IMR-90 (cell line): Measurements from ENCODE around the gene FEZ2. TPM values are rescaled to one million over a fixed set of nuclear protein-coding genes. Genes with fewer than 3 reads are reported as not detected.

Experiments used
- ATAC-seq: fragments of 200-7000 bp; cut with Tn5 transposase; 2 replicates; pipeline ENCODE4 v1.9.1; 2020; ENCODE audit warnings: low read depth, mild to moderate bottlenecking, moderate library complexity
- BruUV-seq: library from RNA; stranded (reverse); fragments of 400-500 nt; replicated peaks from 2 replicates; lab custom pipeline; 2021; lab: Mats Ljungman, UMichigan
- CTCF ChIA-PET: fragments of 300-600 bp; formaldehyde crosslinking; extraction: SDS; loops from one replicate; lab custom pipeline; 2021; ENCODE audit warnings: antibody characterized with exemption; lab: Yijun Ruan, JAX
- POLR2A ChIA-PET: fragments of 300-600 bp; sonication (Branson Sonifier 250); formaldehyde crosslinking; loops from one replicate; lab custom pipeline; 2022; ENCODE audit warnings: antibody characterized with exemption; ENCODE audit not compliant: unreplicated experiment; lab: Charles Lee
- DNase-seq: peaks from one replicate; pipeline ENCODE4 v3.0.0; 2013
- H2AFZ ChIP-seq: replicated peaks from 2 replicates; pipeline ENCODE3; 2013; ENCODE audit warnings: low read length, mild to moderate bottlenecking; ENCODE audit not compliant: poor library complexity
- H2AK5ac ChIP-seq: 2 replicates; pipeline ENCODE4 v1.6.1; 2013; ENCODE audit warnings: low read depth, low read length, inconsistent platforms
- H2AK9ac ChIP-seq: replicated peaks from 2 replicates; pipeline ENCODE3; 2013; ENCODE audit warnings: mild to moderate bottlenecking, low read depth, low read length, moderate library complexity; ENCODE audit not compliant: poor library complexity
- H2BK120ac ChIP-seq: 2 replicates; pipeline ENCODE4 v1.6.1; 2013; ENCODE audit warnings: low read depth, low read length, inconsistent platforms
- H2BK15ac ChIP-seq: 3 replicates; pipeline ENCODE4 v1.6.1; 2013; ENCODE audit warnings: low read depth, low read length, inconsistent platforms
- H2BK20ac ChIP-seq: 2 replicates; pipeline ENCODE4 v1.6.1; 2013; ENCODE audit warnings: low read depth, mild to moderate bottlenecking, inconsistent platforms, low read length, moderate library complexity
- H2BK5ac ChIP-seq: 2 replicates; pipeline ENCODE4 v1.6.1; 2013; ENCODE audit warnings: mild to moderate bottlenecking, low read depth, low read length, inconsistent platforms; ENCODE audit not compliant: poor library complexity, severe bottlenecking
- H3K14ac ChIP-seq: replicated peaks from 2 replicates; pipeline ENCODE4 v1.6.1; 2013; ENCODE audit warnings: low read depth, low read length, inconsistent platforms
- H3K18ac ChIP-seq: 2 replicates; pipeline ENCODE4 v1.6.1; 2013; ENCODE audit warnings: low read depth, low read length, control low read depth
- H3K23ac ChIP-seq: 2 replicates; pipeline ENCODE4 v1.6.1; 2013; ENCODE audit warnings: low read depth, low read length, inconsistent platforms
- H3K27ac ChIP-seq: 2 replicates; pipeline ENCODE4 v1.5.1; 2013; ENCODE audit warnings: mild to moderate bottlenecking, control low read depth, low read length; ENCODE audit not compliant: insufficient read depth
- H3K27me3 ChIP-seq: 2 replicates; pipeline ENCODE4 v1.6.1; 2013; ENCODE audit warnings: low read length; ENCODE audit not compliant: control insufficient read depth, insufficient read depth
- H3K36me3 ChIP-seq: 2 replicates; pipeline ENCODE4 v1.6.1; 2013; ENCODE audit warnings: low read length, mixed read lengths; ENCODE audit not compliant: control insufficient read depth, insufficient read depth
- H3K4ac ChIP-seq: 2 replicates; pipeline ENCODE4 v1.6.1; 2013; ENCODE audit warnings: low read depth, low read length, inconsistent platforms
- H3K4me1 ChIP-seq: 2 replicates; pipeline ENCODE4 v1.6.1; 2013; ENCODE audit warnings: low read length, mixed read lengths; ENCODE audit not compliant: control insufficient read depth, insufficient read depth
- H3K4me2 ChIP-seq: 2 replicates; pipeline ENCODE4 v1.6.1; 2013; ENCODE audit warnings: low read depth, mild to moderate bottlenecking, control low read depth, low read length, moderate library complexity
- H3K4me3 ChIP-seq: 2 replicates; pipeline ENCODE4 v1.5.1; 2013; ENCODE audit warnings: low read depth, mild to moderate bottlenecking, control low read depth, low read length, moderate library complexity; ENCODE audit not compliant: insufficient read depth
- H3K56ac ChIP-seq: 2 replicates; pipeline ENCODE4 v1.6.1; 2013; ENCODE audit warnings: low read length, inconsistent platforms; ENCODE audit not compliant: insufficient read depth; ENCODE audit errors: extremely low read depth
- H3K79me1 ChIP-seq, 2 experiments: 2 replicates each; pipeline ENCODE4 v1.6.1; 2013; ENCODE audit warnings: low read length in 2 of 2, inconsistent platforms in 1 of 2, low read depth in 1 of 2
- H3K9ac ChIP-seq: 2 replicates; pipeline ENCODE4 v1.6.1; 2013; ENCODE audit warnings: low read depth, low read length, control low read depth
- H3K9me1 ChIP-seq: 2 replicates; pipeline ENCODE4 v1.6.1; 2013; ENCODE audit warnings: low read length, inconsistent platforms; ENCODE audit not compliant: insufficient read depth
- H3K9me3 ChIP-seq: 2 replicates; pipeline ENCODE4 v1.6.1; 2013; ENCODE audit warnings: low read length; ENCODE audit not compliant: control insufficient read depth, insufficient read depth
- H4K20me1 ChIP-seq: 2 replicates; pipeline ENCODE4 v1.6.1; 2013; ENCODE audit warnings: low read length, inconsistent platforms; ENCODE audit not compliant: insufficient read depth
- H4K5ac ChIP-seq: 2 replicates; pipeline ENCODE4 v1.6.1; 2013; ENCODE audit warnings: mild to moderate bottlenecking, low read depth, low read length, control low read depth
- H4K8ac ChIP-seq, 2 experiments: 2 replicates each; pipeline ENCODE4 v1.6.1; 2013; ENCODE audit warnings: low read depth in 2 of 2, low read length in 2 of 2, control low read depth in 1 of 2, inconsistent platforms in 1 of 2
- H4K91ac ChIP-seq: 2 replicates; pipeline ENCODE4 v1.6.1; 2013; ENCODE audit warnings: low read depth, low read length, inconsistent platforms; ENCODE audit not compliant: insufficient read depth
- BHLHE40 ChIP-seq: fragments of 150-350 bp; IDR thresholded peaks from 2 replicates; pipeline ENCODE4 v1.6.1; 2016; ENCODE audit warnings: mild to moderate bottlenecking, low read depth, low read length
- CHD1 ChIP-seq: IDR thresholded peaks from 2 replicates; pipeline ENCODE4 v1.6.1; 2012; ENCODE audit warnings: low read depth, low read length, improper control_type of control experiment
- CTCF ChIP-seq: conservative IDR thresholded peaks from 2 replicates; pipeline ENCODE4 v1.5.1; 2012; ENCODE audit warnings: mild to moderate bottlenecking, low read depth, low read length, improper control_type of control experiment
- FOS ChIP-seq: fragments of 150-350 bp; IDR thresholded peaks from 2 replicates; pipeline ENCODE4 v1.6.1; 2016; ENCODE audit warnings: low read depth, low read length
- MAFK ChIP-seq: IDR thresholded peaks from 2 replicates; pipeline ENCODE4 v1.6.1; 2012; ENCODE audit warnings: low read depth, low read length, improper control_type of control experiment
- MAZ ChIP-seq: IDR thresholded peaks from 2 replicates; pipeline ENCODE4 v1.6.1; 2012; ENCODE audit warnings: low read depth, mild to moderate bottlenecking, low read length, improper control_type of control experiment, moderate library complexity, borderline replicate concordance
- MXI1 ChIP-seq: IDR thresholded peaks from 2 replicates; pipeline ENCODE4 v1.6.1; 2012; ENCODE audit warnings: low read depth, mild to moderate bottlenecking, low read length, moderate library complexity, borderline replicate concordance
- NFE2L2 ChIP-seq: fragments of 150-350 bp; IDR thresholded peaks from 2 replicates; pipeline ENCODE4 v1.6.1; 2016; ENCODE audit warnings: low read depth, mild to moderate bottlenecking, low read length
- POLR2A ChIP-seq: IDR thresholded peaks from 2 replicates; pipeline ENCODE4 v1.6.1; 2012; ENCODE audit warnings: mild to moderate bottlenecking, low read depth, low read length
- RAD21 ChIP-seq: IDR thresholded peaks from 2 replicates; pipeline ENCODE4 v1.6.1; 2012; ENCODE audit warnings: low read length, improper control_type of control experiment
- RCOR1 ChIP-seq: IDR thresholded peaks from 2 replicates; pipeline ENCODE4 v1.6.1; 2012; ENCODE audit warnings: mild to moderate bottlenecking, low read length, improper control_type of control experiment; ENCODE audit not compliant: insufficient replicate concordance
- RFX5 ChIP-seq: IDR thresholded peaks from 2 replicates; pipeline ENCODE4 v1.8.0; 2012; ENCODE audit warnings: low read depth, mild to moderate bottlenecking, low read length, moderate library complexity
- USF2 ChIP-seq: fragments of 150-350 bp; IDR thresholded peaks from 2 replicates; pipeline ENCODE4 v1.6.1; 2017; ENCODE audit warnings: mild to moderate bottlenecking, antibody characterized with exemption, low read length, low read depth
- WGBS, 2 experiments: methylation state at CpG; one replicate each; pipeline versions ENCODE4 v1.1.5 to v1.1.7; 2013; ENCODE audit warnings: missing lambda C conversion rate in 2 of 2; ENCODE audit not compliant: insufficient read length in 1 of 2; ENCODE audit errors: extremely low coverage in 2 of 2; 5-methylcytosine and 5-hydroxymethylcytosine counted together
- dilution Hi-C: fragments of 300-500 bp; cut with HindIII; formaldehyde crosslinking; loops from one replicate; pipeline ENCODE4 v1.14.3; 2018; ENCODE audit warnings: low sequenced_read_pairs; ENCODE audit not compliant: unreplicated experiment
- in situ Hi-C: fragments of 300-500 bp; cut with MboI; formaldehyde crosslinking; loops from 3 replicates; pipeline ENCODE4 v1.14.3; 2019; ENCODE audit warnings: low sequenced_read_pairs, inconsistent platforms, mixed read lengths
- intact Hi-C: fragments of 100-400 bp; cut with micrococcal nuclease; formaldehyde crosslinking; loops from 2 replicates; pipeline ENCODE4 v1.10.0; 2022
- polyA plus RNA-seq, 3 experiments: library from polyadenylated mRNA; depleted of rRNA; stranded (reverse); fragments of >200 nt; gene quantifications; 2 replicates each; pipeline ENCODE4 v1.2.3, GENCODE V29; 2012; ENCODE audit warnings: low replicate concordance in 1 of 3
- total RNA-seq: library from RNA; depleted of rRNA; stranded (reverse); fragments of >200 nt; gene quantifications from 2 replicates; pipeline ENCODE4 v1.2.3, GENCODE V29; 2012
- TF ChIP-seq, protein P1 (sequence below): fragments of 150-350 bp; IDR thresholded peaks from 2 replicates; pipeline ENCODE4 v1.6.1; 2016; ENCODE audit warnings: low read depth, mild to moderate bottlenecking, low read length, moderate library complexity, borderline replicate concordance

The FEZ2 gene
- total and polyA plus RNA-seq, 2 of the 4 experiments (the other 2 are of a cell fraction): 19.4 to 31.6 TPM

GRCh38 chr2:36589230-36589630, 8.7 kb downstream of the FEZ2 start:
- Histone ChIP-seq H4K20me1 (peaks cover 5% of the 10 kb centered on the region; the same call in 1 of the 2 replicates), H3K4ac (peak overlapping the region; percentile 56; the same call in 1 of the 2 replicates), H3K79me1 (peaks cover 30 to 73% of the 10 kb centered on the region in 2 experiments), H2BK5ac (peak overlapping the region; percentile 48), H2AK5ac (no peak overlapping the region), H3K4me1 (peaks cover 9% of the 10 kb centered on the region), H4K5ac (peak overlapping the region; percentile 90), H4K91ac (no peak overlapping the region; the same call in 1 of the 2 replicates), H3K18ac (peak overlapping the region; percentile 75), H3K36me3 (peaks cover 15% of the 10 kb centered on the region), H3K4me3 (no peak overlapping the region), H4K8ac (peak overlapping the region in 1 of 2 experiments; percentile 26; a peak in 1 of 4 replicates), H3K27me3 (no peaks in the 10 kb centered on the region), H2AK9ac (no peak overlapping the region), H2BK15ac (no peak overlapping the region), H3K23ac (peak overlapping the region; percentile 56), H3K27ac (peak overlapping the region; percentile 62; the same call in 1 of the 2 replicates), H3K9me3 (no peaks in the 10 kb centered on the region), H3K9ac (no peak overlapping the region), H2BK20ac (peak overlapping the region; percentile 37; the same call in 1 of the 2 replicates), H3K56ac (no peak overlapping the region), H3K9me1 (peaks cover 9% of the 10 kb centered on the region), H2BK120ac (peak overlapping the region; percentile 41; the same call in 1 of the 2 replicates), H2AFZ (no peak overlapping the region), H3K4me2 (no peak overlapping the region), H3K14ac (peak overlapping the region; percentile 58)
- intact Hi-C loops (no loop called here), dilution Hi-C loops (no loop called here), in situ Hi-C loops (no loop called here)
- BruUV-seq: no TSS peak
- POLR2A ChIA-PET: no interaction called here
- no CpG with 5 or more reads among the region's 2 CpGs for WGBS, 2 experiments
- CTCF ChIA-PET: no interaction called here
- no peak for DNase-seq
- no peak for ATAC-seq
- TF ChIP-seq CHD1 (no peak), USF2 (no peak), MXI1 (no peak), CTCF (no peak), RCOR1 (no peak), POLR2A (no peak), RAD21 (no peak), RFX5 (no peak), BHLHE40 (no peak), FOS (no peak), MAZ (no peak), NFE2L2 (no peak), MAFK (no peak)
- TF ChIP-seq, protein P1, sequence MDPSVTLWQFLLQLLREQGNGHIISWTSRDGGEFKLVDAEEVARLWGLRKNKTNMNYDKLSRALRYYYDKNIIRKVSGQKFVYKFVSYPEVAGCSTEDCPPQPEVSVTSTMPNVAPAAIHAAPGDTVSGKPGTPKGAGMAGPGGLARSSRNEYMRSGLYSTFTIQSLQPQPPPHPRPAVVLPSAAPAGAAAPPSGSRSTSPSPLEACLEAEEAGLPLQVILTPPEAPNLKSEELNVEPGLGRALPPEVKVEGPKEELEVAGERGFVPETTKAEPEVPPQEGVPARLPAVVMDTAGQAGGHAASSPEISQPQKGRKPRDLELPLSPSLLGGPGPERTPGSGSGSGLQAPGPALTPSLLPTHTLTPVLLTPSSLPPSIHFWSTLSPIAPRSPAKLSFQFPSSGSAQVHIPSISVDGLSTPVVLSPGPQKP: no peak
